HG02642 (cell line): ENCODE measurements around the gene KDM4D.
"Not testable (repeated sequence)": the region's sequence is repeated elsewhere in the genome, so short reads cannot be mapped to it uniquely, and the experiment has no call there.

Source experiments
- ATAC-seq: cut with Tn5 transposase; IDR thresholded peaks from one replicate; pipeline ENCODE4 v1.9.1; 2021; ENCODE audit warnings: mild to moderate bottlenecking; ENCODE audit not compliant: unreplicated experiment, poor library complexity

KDM4D gene

DNA sequence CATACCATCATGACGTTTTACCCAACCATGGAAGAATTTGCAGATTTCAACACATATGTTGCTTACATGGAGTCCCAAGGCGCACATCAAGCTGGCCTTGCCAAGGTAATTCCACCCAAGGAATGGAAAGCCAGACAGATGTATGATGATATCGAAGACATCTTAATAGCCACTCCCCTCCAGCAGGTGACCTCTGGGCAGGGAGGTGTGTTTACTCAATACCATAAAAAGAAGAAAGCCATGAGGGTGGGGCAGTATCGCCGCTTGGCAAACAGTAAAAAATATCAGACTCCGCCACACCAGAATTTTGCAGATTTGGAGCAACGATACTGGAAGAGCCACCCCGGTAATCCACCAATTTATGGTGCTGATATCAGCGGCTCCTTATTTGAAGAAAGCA lies 52.1 kb downstream of the KDM4D start:
- ATAC-seq = not testable (repeated sequence)

DNA sequence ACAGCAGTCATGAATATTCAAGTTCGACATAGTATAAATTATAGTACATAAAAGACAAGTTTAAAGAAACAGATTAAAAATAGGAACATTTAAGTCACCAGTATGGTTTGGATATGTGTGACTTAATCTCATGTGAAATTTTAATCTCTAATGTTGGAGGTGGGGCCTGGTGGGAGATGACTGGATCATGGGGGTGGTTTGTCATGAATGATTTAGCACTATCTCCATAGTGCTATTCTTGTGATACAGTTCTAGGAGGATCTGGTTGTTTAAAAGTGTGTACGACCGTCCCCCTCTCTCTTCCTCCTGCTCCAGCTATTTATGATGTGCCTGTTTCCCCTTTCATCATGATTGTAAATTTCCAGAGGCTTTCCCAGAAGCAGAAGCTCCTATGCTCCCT lies 54.8 kb downstream of the KDM4D start:
- no peak for ATAC-seq

DNA sequence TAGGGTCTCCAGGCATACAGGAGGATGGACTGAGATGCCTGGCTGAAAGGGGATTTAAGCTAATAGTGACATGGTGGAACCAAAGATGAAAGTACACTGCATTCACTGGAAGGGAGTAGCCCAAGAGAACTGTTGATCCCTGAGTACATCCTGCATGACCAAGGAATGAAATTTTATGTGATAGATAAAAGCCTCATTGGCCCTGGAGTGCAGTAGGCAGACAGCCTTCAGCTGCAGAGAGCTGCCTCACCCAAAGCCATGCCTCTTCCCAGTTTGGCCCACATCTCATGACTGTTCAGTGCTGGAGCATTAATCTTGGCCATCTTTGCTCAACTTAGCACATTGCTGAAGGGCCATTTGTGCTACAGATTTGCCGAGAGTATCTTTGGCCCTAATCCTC lies 59.5 kb downstream of the KDM4D start:
- ATAC-seq = no peak

DNA sequence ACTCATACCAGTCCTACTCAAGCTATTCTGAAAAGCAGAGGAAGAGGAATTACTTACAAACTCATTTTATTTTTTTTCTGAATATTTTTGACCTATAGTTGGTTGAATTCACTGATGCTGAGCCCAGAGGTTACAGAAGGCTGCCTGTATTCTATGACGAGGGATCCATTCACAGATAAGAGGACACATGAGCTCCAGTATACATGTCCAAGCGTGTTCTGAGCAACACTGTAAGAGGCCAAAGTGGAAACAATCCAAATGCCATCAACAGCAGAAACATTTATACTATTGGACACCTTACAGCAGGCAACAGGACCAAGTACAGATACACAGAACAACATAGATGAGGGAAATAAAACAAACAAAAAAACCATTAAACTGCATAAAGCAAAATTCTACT lies 61.8 kb downstream of the KDM4D start:
- ATAC-seq = no peak

DNA sequence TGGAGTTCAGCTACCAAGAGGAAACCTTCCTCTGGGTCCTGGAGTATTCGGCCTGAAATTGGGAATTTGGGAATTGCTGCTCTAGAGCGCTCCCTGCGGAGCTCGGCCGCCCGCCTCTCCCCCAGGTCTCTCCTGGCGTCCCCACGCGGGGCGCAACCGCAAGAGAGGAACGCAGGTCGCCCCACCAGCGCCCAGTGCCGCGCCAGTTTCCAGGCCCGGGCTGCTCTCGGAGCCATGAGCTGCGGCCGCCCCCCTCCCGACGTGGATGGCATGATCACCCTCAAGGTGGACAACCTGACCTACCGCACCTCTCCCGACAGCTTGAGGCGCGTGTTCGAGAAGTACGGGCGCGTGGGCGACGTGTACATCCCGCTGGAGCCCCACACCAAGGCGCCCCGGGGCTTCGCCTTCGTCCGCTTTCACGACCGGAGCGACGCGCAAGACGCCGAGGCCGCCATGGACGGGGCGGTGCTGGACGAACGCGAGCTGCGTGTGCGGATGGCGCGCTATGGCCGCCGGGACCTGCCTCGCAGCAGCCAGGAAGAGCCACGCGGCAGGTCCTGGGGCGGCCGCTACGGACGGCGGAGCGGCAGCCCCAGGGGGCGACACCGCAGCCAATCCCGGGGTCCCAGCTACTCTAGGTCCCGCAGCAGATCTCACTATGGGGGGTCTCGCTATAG lies 64.0 kb downstream of the KDM4D start:
- ATAC-seq = not testable (repeated sequence)

DNA sequence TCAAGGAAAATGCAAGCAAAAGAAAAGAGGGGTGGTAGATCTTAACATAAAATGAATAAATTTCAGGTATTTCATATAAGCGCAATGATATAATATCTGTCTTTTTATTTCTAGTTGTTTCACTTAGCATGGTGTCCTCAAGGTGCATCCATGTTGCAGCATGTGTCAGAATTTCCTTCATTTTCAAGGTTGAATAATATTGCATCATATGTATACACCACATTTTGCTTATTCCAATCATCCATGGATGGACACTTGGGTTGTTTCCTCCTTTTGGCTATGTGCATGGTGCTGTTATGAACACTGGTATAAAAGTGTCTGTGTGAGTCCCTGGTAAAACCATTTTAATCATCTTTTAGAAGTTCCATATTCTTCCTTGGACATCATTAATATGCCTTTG lies 68.7 kb downstream of the KDM4D start:
- no peak for ATAC-seq

DNA sequence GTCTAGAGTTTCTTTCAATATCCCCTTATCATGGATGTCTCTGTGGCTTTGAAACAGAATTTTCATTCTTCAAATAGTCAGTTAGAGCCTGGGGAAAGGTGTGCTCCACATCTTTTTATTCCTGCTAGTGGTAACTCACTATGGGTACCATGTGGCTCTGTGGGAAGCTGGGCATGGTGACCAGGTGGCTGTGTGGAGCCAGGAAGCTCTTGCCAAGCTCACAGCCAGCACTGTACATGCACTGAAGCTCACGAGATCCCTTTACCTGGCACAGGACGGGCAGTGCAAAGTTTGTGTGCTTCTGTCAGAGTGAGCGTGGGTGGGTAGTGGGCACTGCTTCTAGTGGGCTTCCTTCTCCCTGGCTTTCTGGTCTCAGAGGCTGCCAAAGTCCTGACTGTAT lies 69.4 kb downstream of the KDM4D start:
- no peak for ATAC-seq

DNA sequence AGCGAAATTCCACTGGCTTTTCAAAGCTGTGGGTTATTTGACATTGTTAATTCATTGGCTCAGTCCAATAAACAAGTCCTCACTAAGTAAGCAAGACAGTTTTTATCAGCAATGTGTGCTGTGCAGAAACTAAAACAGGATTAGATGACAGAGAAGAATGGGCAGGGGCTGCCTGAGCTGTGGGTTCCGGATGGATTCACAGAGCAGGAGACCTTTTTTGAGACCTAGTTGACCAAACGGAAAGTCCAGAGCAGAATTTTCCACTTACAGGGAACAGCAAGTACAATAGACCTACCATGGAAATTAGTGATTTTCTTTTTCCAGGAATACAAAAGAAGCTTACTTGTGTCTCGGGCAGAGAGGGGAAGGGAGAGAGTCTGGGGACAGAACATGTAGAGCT lies 70.5 kb downstream of the KDM4D start:
- ATAC-seq = no peak

DNA sequence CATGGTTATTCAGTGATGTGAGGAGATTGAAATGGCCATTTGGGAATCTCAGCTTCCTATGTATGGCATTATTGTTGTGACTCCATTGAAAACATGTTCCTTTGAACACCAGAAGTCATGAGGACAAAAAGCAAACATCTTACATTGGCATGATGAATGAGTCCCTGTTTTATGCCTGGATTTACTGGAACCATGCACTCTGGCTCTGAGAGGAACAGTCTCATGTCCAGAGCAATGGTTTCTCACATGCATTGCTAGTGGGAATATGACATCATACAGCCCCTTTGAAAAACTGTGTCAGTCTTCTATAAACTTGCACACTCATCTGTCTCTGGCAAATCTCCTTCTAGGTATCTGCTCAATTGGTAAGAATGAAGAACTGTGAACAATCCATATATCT lies 72.3 kb downstream of the KDM4D start:
- no peak for ATAC-seq
